Kidney (tissue), 14 donors: ENCODE measurements around the gene STKLD1. TPM values are rescaled to one million over a fixed set of nuclear protein-coding genes. Genes with fewer than 3 reads are reported as not detected.
"Not testable (repeated sequence)": the region's sequence is repeated elsewhere in the genome, so short reads cannot be mapped to it uniquely, and the experiment has no call there.

Experiments used
- DNase-seq, 5 donors: peaks; one replicate each; pipeline ENCODE4 v3.0.0-alpha.2; 2013 to 2020
- FAIRE-seq: peaks from 2 replicates; lab custom pipeline; 2012; peaks lifted over from hg19 to GRCh38; lab: Jason Lieb, UNC
- H3K27ac ChIP-seq, 2 donors: one replicate each; pipeline ENCODE4 v1.7.0; 2013; ENCODE audit warnings: low read depth in 2 of 2, low read length in 2 of 2, inconsistent platforms in 1 of 2
- H3K27me3 ChIP-seq: one replicate; pipeline ENCODE4 v1.7.1; 2013; ENCODE audit warnings: low read length, inconsistent platforms; ENCODE audit not compliant: control insufficient read depth, insufficient read depth
- H3K36me3 ChIP-seq, 3 donors: one replicate each; pipeline versions ENCODE4 v1.7.0 to v1.7.1; 2013; ENCODE audit warnings: low read length in 3 of 3, control low read depth in 1 of 3, inconsistent platforms in 1 of 3; ENCODE audit not compliant: insufficient read depth in 3 of 3, control insufficient read depth in 2 of 3
- H3K4me1 ChIP-seq, 3 donors: one replicate each; pipeline versions ENCODE4 v1.7.0 to v1.7.1; 2013; ENCODE audit warnings: low read length in 3 of 3, inconsistent platforms in 1 of 3, low read depth in 1 of 3; ENCODE audit not compliant: control insufficient read depth in 2 of 3, insufficient read depth in 2 of 3
- H3K4me3 ChIP-seq, 3 donors: one replicate each; pipeline versions ENCODE4 v1.7.0 to v1.8.1; 2013; ENCODE audit warnings: low read length in 3 of 3, control low read depth in 1 of 3, inconsistent platforms in 1 of 3
- H3K9ac ChIP-seq, 3 donors: one replicate each; pipeline versions ENCODE4 v1.7.0 to v1.7.1; 2013; ENCODE audit warnings: low read length in 3 of 3, control low read depth in 1 of 3, inconsistent platforms in 1 of 3
- H3K9me3 ChIP-seq, 3 donors: one replicate each; pipeline versions ENCODE4 v1.7.0 to v1.7.1; 2013; ENCODE audit warnings: low read length in 3 of 3, control low read depth in 1 of 3, inconsistent platforms in 1 of 3; ENCODE audit not compliant: control insufficient read depth in 2 of 3, insufficient read depth in 1 of 3
- intact Hi-C: fragments of 100-400 bp; cut with DNase I; formaldehyde crosslinking; loops from one replicate; pipeline ENCODE4 v1.11.1; 2022
- polyA plus RNA-seq: library from polyadenylated mRNA; stranded (reverse); fragments of 350-450 nt; fragmentation: Illumina TruSeq; extraction: RNeasy Lipid Tissue Mini Kit (QIAGEN cat#74804); gene quantifications from one replicate; pipeline ENCODE4 v1.2.3, GENCODE V29; 2014; ENCODE audit warnings: low read depth, low replicate concordance; ENCODE audit not compliant: insufficient read depth
- total RNA-seq: library from RNA; stranded (reverse); fragmentation: NEBNext Ultra II Directional; extraction: Animal tissue kit (Norgen Biotek cat#: 25700); gene quantifications from one replicate; pipeline ENCODE4 v1.2.1, GENCODE V29; 2021
- TF ChIP-seq, protein P1 (sequence below): IDR thresholded peaks from 3 replicates; pipeline ENCODE4 v1.5.1; 2012; ENCODE audit warnings: mild to moderate bottlenecking, moderate library complexity, borderline replicate concordance; ENCODE audit not compliant: insufficient read depth; ENCODE audit errors: extremely low read depth
- donor health status: control.
- donor health status: control.
- donor health status: control.
- donor health status: control.
- donor health status: control.
- donor health status: DM: yes; HTN: yes; CAD: no.
- donor health status: Normal renal cell carcinoma (clear cell type).

Gene STKLD1
- total and polyA plus RNA-seq, 2 donors from 2014 or later, result 1.9 to 4.0 TPM

DNA sequence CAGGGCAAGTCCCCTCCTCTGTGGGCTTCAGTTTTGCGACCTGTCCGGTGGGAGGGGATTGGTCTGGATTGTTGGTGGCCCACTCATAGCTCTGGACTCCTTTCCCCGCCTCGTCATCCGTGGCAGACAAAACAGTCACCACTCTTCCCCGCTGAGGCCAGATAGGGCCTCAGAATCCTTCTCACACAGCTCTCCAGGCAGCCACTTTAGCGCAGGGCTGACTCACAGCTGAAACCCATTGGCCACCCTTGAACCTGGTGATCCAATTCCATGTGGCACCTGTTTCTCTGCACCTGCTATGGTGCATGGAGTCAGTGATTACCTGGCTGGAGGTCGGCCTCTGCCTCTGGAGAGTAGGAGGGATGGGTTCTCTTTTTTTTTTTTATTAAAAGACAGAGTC, 67.8 kb downstream of the STKLD1 start:
- Histone ChIP-seq H3K4me3 (no peak overlapping the region), H3K9me3 (no peaks in the 10 kb centered on the region), H3K9ac (no peak overlapping the region), H3K27me3 (no peaks in the 10 kb centered on the region), H3K4me1 (peaks cover 0 to 2% (median 0%) of the 10 kb centered on the region in 3 donors), H3K27ac (no peak overlapping the region), H3K36me3 (no peaks in the 10 kb centered on the region)
- TF ChIP-seq, protein P1, sequence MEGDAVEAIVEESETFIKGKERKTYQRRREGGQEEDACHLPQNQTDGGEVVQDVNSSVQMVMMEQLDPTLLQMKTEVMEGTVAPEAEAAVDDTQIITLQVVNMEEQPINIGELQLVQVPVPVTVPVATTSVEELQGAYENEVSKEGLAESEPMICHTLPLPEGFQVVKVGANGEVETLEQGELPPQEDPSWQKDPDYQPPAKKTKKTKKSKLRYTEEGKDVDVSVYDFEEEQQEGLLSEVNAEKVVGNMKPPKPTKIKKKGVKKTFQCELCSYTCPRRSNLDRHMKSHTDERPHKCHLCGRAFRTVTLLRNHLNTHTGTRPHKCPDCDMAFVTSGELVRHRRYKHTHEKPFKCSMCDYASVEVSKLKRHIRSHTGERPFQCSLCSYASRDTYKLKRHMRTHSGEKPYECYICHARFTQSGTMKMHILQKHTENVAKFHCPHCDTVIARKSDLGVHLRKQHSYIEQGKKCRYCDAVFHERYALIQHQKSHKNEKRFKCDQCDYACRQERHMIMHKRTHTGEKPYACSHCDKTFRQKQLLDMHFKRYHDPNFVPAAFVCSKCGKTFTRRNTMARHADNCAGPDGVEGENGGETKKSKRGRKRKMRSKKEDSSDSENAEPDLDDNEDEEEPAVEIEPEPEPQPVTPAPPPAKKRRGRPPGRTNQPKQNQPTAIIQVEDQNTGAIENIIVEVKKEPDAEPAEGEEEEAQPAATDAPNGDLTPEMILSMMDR, result no peak
- intact Hi-C loops, result no loop called here
- no peak for DNase-seq
- FAIRE-seq, result no peak

- H3K9ac ChIP-seq, result no peak overlapping the region
- H3K4me1 ChIP-seq, result peaks cover 0 to 5% (median 0%) of the 10 kb centered on the region in 3 donors
- intact Hi-C loops, result no loop called here
- TF ChIP-seq, protein P1, result no peak
- H3K27ac ChIP-seq, result no peak overlapping the region
- DNase-seq (no peak), FAIRE-seq (no peak)
- no peaks in the 10 kb centered on the region for H3K9me3 ChIP-seq
- no peak overlapping the region for H3K4me3 ChIP-seq
- H3K27me3 ChIP-seq, result no peaks in the 10 kb centered on the region
- H3K36me3 ChIP-seq, result no peaks in the 10 kb centered on the region
These were observed 69.3 kb downstream of the STKLD1 start for GRCh38 chr9:133445293-133445969.

- FAIRE-seq (no peak), DNase-seq (peak in 3 of 5 donors; percentile 37 to 69 (median 40))
- Histone ChIP-seq H3K4me3 (no peak overlapping the region), H3K27ac (no peak overlapping the region), H3K9ac (no peak overlapping the region), H3K36me3 (no peaks in the 10 kb centered on the region), H3K9me3 (no peaks in the 10 kb centered on the region), H3K27me3 (no peaks in the 10 kb centered on the region), H3K4me1 (peaks cover 0 to 5% (median 0%) of the 10 kb centered on the region in 3 donors)
- intact Hi-C loops, result no loop called here
- TF ChIP-seq, protein P1, result no peak
These were observed 72.4 kb downstream of the STKLD1 start for GRCh38 chr9:133448487-133448972.

DNA sequence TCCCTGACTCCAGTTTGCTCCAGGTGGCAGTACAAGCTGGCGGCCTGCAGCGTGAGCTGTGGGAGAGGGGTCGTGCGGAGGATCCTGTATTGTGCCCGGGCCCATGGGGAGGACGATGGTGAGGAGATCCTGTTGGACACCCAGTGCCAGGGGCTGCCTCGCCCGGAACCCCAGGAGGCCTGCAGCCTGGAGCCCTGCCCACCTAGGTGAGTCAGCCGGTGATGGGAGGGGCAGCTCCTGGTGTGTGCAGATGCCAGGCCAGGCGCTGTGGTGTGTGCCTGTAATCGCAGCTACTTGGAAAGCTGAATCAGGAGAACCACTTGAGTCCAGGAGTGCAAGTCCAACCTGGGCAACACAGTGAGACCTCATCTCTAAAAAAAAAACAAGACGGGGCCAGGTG, 73.6 kb downstream of the STKLD1 start:
- H3K4me3 ChIP-seq, result no peak overlapping the region
- no peak overlapping the region for H3K9ac ChIP-seq
- FAIRE-seq, result no peak
- H3K27me3 ChIP-seq, result no peaks in the 10 kb centered on the region
- no peaks in the 10 kb centered on the region for H3K36me3 ChIP-seq
- no peaks in the 10 kb centered on the region for H3K9me3 ChIP-seq
- H3K27ac ChIP-seq, result no peak overlapping the region
- TF ChIP-seq, protein P1, result no peak
- peak in 1 of 5 donors; percentile 81 for DNase-seq
- intact Hi-C loops, result no loop called here
- peaks cover 0 to 5% (median 0%) of the 10 kb centered on the region in 3 donors for H3K4me1 ChIP-seq

GRCh38 chr9:133451865-133452264, 75.7 kb downstream of the STKLD1 start:
- not testable (repeated sequence) for FAIRE-seq, DNase-seq

More at GRCh38 chr9:133451865-133452264, 75.7 kb downstream of the STKLD1 start:
- intact Hi-C loops, H3K9me3 ChIP-seq, H3K27ac ChIP-seq, H3K27me3 ChIP-seq, H3K9ac ChIP-seq, H3K4me3 ChIP-seq, H3K36me3 ChIP-seq, H3K4me1 ChIP-seq: not testable (repeated sequence)
